ENCODE data around the gene IRF3.

IRF3 gene

GRCh38 chr19:49654581-49654980 lies 11.1 kb downstream of the IRF3 start:
- no peak for TF ChIP-seq REST (IDR thresholded peaks at IDR 0.05; ENCODE audit: insufficient read depth in 1 of 2, low read depth in 2 of 2, low read length in 2 of 2)
- no peak for TF ChIP-seq TAF1 (IDR thresholded peaks at IDR 0.05; ENCODE audit: borderline replicate concordance, insufficient read depth, low read length)
- no peak for TF ChIP-seq POLR2AphosphoS5 (IDR thresholded peaks at IDR 0.05; ENCODE audit: low read depth, low read length)
- TF ChIP-seq FOXP2 (optimal IDR thresholded peaks at IDR 0.05; ENCODE audit: borderline replicate concordance, extremely low read depth, extremely low read length, insufficient read depth): no peak

GRCh38 chr19:49653466-49653806 lies 12.2 kb downstream of the IRF3 start:
- no peak for TF ChIP-seq REST (IDR thresholded peaks at IDR 0.05; ENCODE audit: insufficient read depth in 1 of 2, low read depth in 2 of 2, low read length in 2 of 2)
- TF ChIP-seq TAF1 (IDR thresholded peaks at IDR 0.05; ENCODE audit: borderline replicate concordance, insufficient read depth, low read length): no peak
- no peak for TF ChIP-seq SIN3A (IDR thresholded peaks at IDR 0.05; ENCODE audit: borderline replicate concordance, insufficient read depth, low read length)
- no peak for TF ChIP-seq POLR2AphosphoS5 (IDR thresholded peaks at IDR 0.05; ENCODE audit: low read depth, low read length)
- no peak for TF ChIP-seq FOXP2 (optimal IDR thresholded peaks at IDR 0.05; ENCODE audit: borderline replicate concordance, extremely low read depth, extremely low read length, insufficient read depth)

- TF ChIP-seq POLR2AphosphoS5 (IDR thresholded peaks at IDR 0.05; ENCODE audit: low read depth, low read length) (0 out of 2 replicates have a peak, but pooled peaks have one; percentile 33), FOXP2 (optimal IDR thresholded peaks at IDR 0.05; ENCODE audit: borderline replicate concordance, extremely low read depth, extremely low read length, insufficient read depth) (no peak), SIN3A (IDR thresholded peaks at IDR 0.05; ENCODE audit: borderline replicate concordance, insufficient read depth, low read length) (no peak)
Measured at GRCh38 chr19:49652551-49653465, 12.8 kb downstream of the IRF3 start.

GRCh38 chr19:49651820-49652550 lies 13.7 kb downstream of the IRF3 start:
- TF ChIP-seq SIN3A (IDR thresholded peaks at IDR 0.05; ENCODE audit: borderline replicate concordance, insufficient read depth, low read length) (no peak), TAF1 (IDR thresholded peaks at IDR 0.05; ENCODE audit: borderline replicate concordance, insufficient read depth, low read length) (no peak), FOXP2 (optimal IDR thresholded peaks at IDR 0.05; ENCODE audit: borderline replicate concordance, extremely low read depth, extremely low read length, insufficient read depth) (no peak), POLR2AphosphoS5 (IDR thresholded peaks at IDR 0.05; ENCODE audit: low read depth, low read length) (no peak), REST (IDR thresholded peaks at IDR 0.05; ENCODE audit: insufficient read depth in 1 of 2, low read depth in 2 of 2, low read length in 2 of 2) (no peak)

- TF ChIP-seq POLR2AphosphoS5 (IDR thresholded peaks at IDR 0.05; ENCODE audit: low read depth, low read length): no peak
Measured at GRCh38 chr19:49651029-49651819, 14.4 kb downstream of the IRF3 start.
